Endothelial cell of umbilical vein (primary cell): Measurements from ENCODE around the gene ADCY5. TPM values are rescaled to one million over a fixed set of nuclear protein-coding genes. Genes with fewer than 3 reads are reported as not detected.

Experiments
- BruUV-seq: library from RNA; stranded (reverse); fragments of 400-500 nt; replicated peaks from 2 replicates; lab custom pipeline; 2021; lab: Mats Ljungman, UMichigan
- CTCF ChIA-PET: fragments of 300-600, 350-600 bp; sonication (Branson Sonifier 250); formaldehyde crosslinking; loops from one replicate; lab custom pipeline; 2021; ENCODE audit warnings: antibody characterized with exemption, inconsistent platforms; lab: Charles Lee
- POLR2A ChIA-PET: fragments of 300-600, 350-600 bp; sonication (Branson Sonifier 250); formaldehyde crosslinking; loops from one replicate; lab custom pipeline; 2021; ENCODE audit warnings: antibody characterized with exemption, inconsistent platforms; lab: Charles Lee
- DNase-seq: peaks from one replicate; pipeline ENCODE4 v3.0.0-alpha.2; 2011; ENCODE audit warnings: low read depth, low spot score
- FAIRE-seq: peaks from 2 replicates; lab custom pipeline; 2011; peaks lifted over from hg19 to GRCh38; lab: Jason Lieb, UNC
- H2AFZ ChIP-seq: 2 replicates; pipeline ENCODE4 v1.6.0; 2012; ENCODE audit warnings: low read depth, low read length, control low read depth, inconsistent platforms
- H3K27ac ChIP-seq: 2 replicates; pipeline ENCODE4 v1.5.1; 2011; ENCODE audit warnings: low read depth, mild to moderate bottlenecking, control low read depth, low read length, moderate library complexity; ENCODE audit not compliant: insufficient read depth
- H3K27me3 ChIP-seq, 2 experiments: 2 replicates each; pipeline versions ENCODE4 v1.6.0 to v1.6.1; 2011; ENCODE audit warnings: low read length in 2 of 2, mixed read lengths in 1 of 2; ENCODE audit not compliant: control insufficient read depth in 2 of 2, insufficient read depth in 2 of 2
- H3K36me3 ChIP-seq, 2 experiments: 2 replicates in 1 of 2; 3 replicates in 1 of 2; pipeline ENCODE4 v1.5.1; 2011; ENCODE audit warnings: low read length in 2 of 2, mild to moderate bottlenecking in 1 of 2, moderate library complexity in 1 of 2; ENCODE audit not compliant: control insufficient read depth in 2 of 2, insufficient read depth in 2 of 2; ENCODE audit errors: extremely low read depth in 1 of 2
- H3K4me1 ChIP-seq: 3 replicates; pipeline ENCODE4 v1.5.1; 2011; ENCODE audit warnings: mild to moderate bottlenecking, low read length; ENCODE audit not compliant: control insufficient read depth, insufficient read depth; ENCODE audit errors: extremely low read depth
- H3K4me2 ChIP-seq: 2 replicates; pipeline ENCODE4 v1.6.1; 2011; ENCODE audit warnings: low read length, control low read depth, mixed read lengths; ENCODE audit not compliant: insufficient read depth
- H3K4me3 ChIP-seq, 3 experiments: fragments of 200-600 bp in 1 of 3; sonication (generic), shearing (Covaris generic) in 1 of 3; replicated peaks in 1 of 3; 2 replicates each; pipeline ENCODE4 v1.5.1; 2011 to 2016; ENCODE audit warnings: control low read depth in 3 of 3, low read length in 3 of 3, mild to moderate bottlenecking in 2 of 3, inconsistent platforms in 1 of 3, low read depth in 1 of 3, moderate library complexity in 1 of 3; ENCODE audit not compliant: insufficient read depth in 1 of 3
- H3K79me2 ChIP-seq: 2 replicates; pipeline ENCODE4 v1.6.0; 2012; ENCODE audit warnings: low read length, inconsistent platforms; ENCODE audit not compliant: control insufficient read depth, insufficient read depth
- H3K9ac ChIP-seq: replicated peaks from 2 replicates; pipeline ENCODE3; 2011; ENCODE audit warnings: low read length, control low read depth; ENCODE audit not compliant: insufficient read depth; ENCODE audit errors: extremely low read depth
- H3K9me1 ChIP-seq: replicated peaks from 3 replicates; pipeline ENCODE4 v1.6.0; 2011; ENCODE audit warnings: mild to moderate bottlenecking, low read length; ENCODE audit not compliant: control insufficient read depth, insufficient read depth; ENCODE audit errors: extremely low read depth
- H3K9me3 ChIP-seq: replicated peaks from 2 replicates; pipeline ENCODE4 v1.5.1; 2012; ENCODE audit warnings: low read length, inconsistent platforms; ENCODE audit not compliant: control insufficient read depth, insufficient read depth
- H4K20me1 ChIP-seq: replicated peaks from 2 replicates; pipeline ENCODE3; 2011; ENCODE audit warnings: mild to moderate bottlenecking, low read length; ENCODE audit not compliant: control insufficient read depth, insufficient read depth; ENCODE audit errors: extremely low read depth
- CTCF ChIP-seq, 2 donors: IDR thresholded peaks; 1 replicate in 1 of 2; 2 replicates in 1 of 2; pipeline ENCODE4 v1.5.1; 2011; ENCODE audit warnings: low read length in 2 of 2, mild to moderate bottlenecking in 2 of 2, moderate library complexity in 2 of 2, control low read depth in 1 of 2, inconsistent platforms in 1 of 2, low read depth in 1 of 2; ENCODE audit not compliant: insufficient read depth in 1 of 2; ENCODE audit errors: extremely low read depth in 1 of 2
- EZH2 ChIP-seq: IDR thresholded peaks from 2 replicates; pipeline ENCODE4 v1.6.1; 2012; ENCODE audit warnings: borderline replicate concordance, low read depth, mild to moderate bottlenecking, moderate library complexity, low read length, inconsistent platforms; ENCODE audit not compliant: severe bottlenecking
- FOS ChIP-seq: IDR thresholded peaks from 2 replicates; pipeline ENCODE4 v1.6.1; 2011; ENCODE audit warnings: mild to moderate bottlenecking, low read length, moderate library complexity, borderline replicate concordance; ENCODE audit not compliant: insufficient read depth
- GATA2 ChIP-seq: IDR thresholded peaks from 2 replicates; pipeline ENCODE4 v1.7.0; 2011; ENCODE audit warnings: low read depth, mild to moderate bottlenecking, moderate library complexity, mixed read lengths, low read length; ENCODE audit not compliant: insufficient read length, insufficient read depth
- JUN ChIP-seq: IDR thresholded peaks from 2 replicates; pipeline ENCODE4 v1.6.1; 2011; ENCODE audit warnings: borderline replicate concordance, low read depth; ENCODE audit not compliant: insufficient read length, insufficient read depth
- POLR2AphosphoS5 ChIP-seq: IDR thresholded peaks from 2 replicates; pipeline ENCODE4 v1.6.1; 2012; ENCODE audit warnings: low read depth, mild to moderate bottlenecking, control low read depth, low read length, moderate library complexity; ENCODE audit not compliant: insufficient read depth
- dilution Hi-C: fragments of 300-500 bp; cut with MboI; formaldehyde crosslinking; loops from one replicate; pipeline ENCODE4 v1.15.0; 2019; ENCODE audit warnings: low sequenced_read_pairs; ENCODE audit not compliant: extremely low pct_ligation_motif_present
- intact Hi-C: fragments of 100-400 bp; cut with micrococcal nuclease; formaldehyde crosslinking; loops from one replicate; pipeline ENCODE4 v1.10.0; 2022
- polyA plus RNA-seq, 4 experiments: library from polyadenylated mRNA; depleted of rRNA in 3 of 4; stranded (reverse) in 3 of 4; unstranded in 1 of 4; fragments of >200 nt; gene quantifications; 2 replicates each; pipeline versions ENCODE4 v1.2.1 to v1.2.3, GENCODE V29; 2011 to 2012; ENCODE audit warnings: missing spikeins in 1 of 4
- total RNA-seq: library from RNA; stranded (reverse); gene quantifications from 2 replicates; pipeline ENCODE4 v1.2.3, GENCODE V29; 2021

ADCY5 gene
- total and polyA plus RNA-seq, 2 donors (not counting 3 experiments of a cell fraction or from before 2014, with no cell fraction given), result 0.01 TPM; not detected in 1

GRCh38 chr3:123480428-123480827 lies 31.5 kb upstream of the ADCY5 start:
- dilution Hi-C loops, result no loop called here
- Histone ChIP-seq H3K9me3 (no peaks in the 10 kb centered on the region), H3K9me1 (no peaks in the 10 kb centered on the region), H3K36me3 (no peaks in the 10 kb centered on the region), H3K27ac (no peak overlapping the region), H4K20me1 (no peaks in the 10 kb centered on the region), H3K79me2 (no peaks in the 10 kb centered on the region), H3K4me1 (no peaks in the 10 kb centered on the region), H3K9ac (no peak overlapping the region), H3K4me3 (no peak overlapping the region), H2AFZ (no peak overlapping the region), H3K27me3 (peaks cover 6 to 10% of the 10 kb centered on the region in 2 experiments), H3K4me2 (no peak overlapping the region)
- no peak for DNase-seq
- ChIA-PET POLR2A (no interaction called here), CTCF (interaction anchor here (0.8 kb wide), 1 partner anchor 27 kb away, joined by 3 read pairs; no protein-coding TSS in a partner anchor)
- FAIRE-seq, result no peak
- no peak for TF ChIP-seq CTCF (IDR thresholded peaks at IDR 0.05; ENCODE audit: extremely low read depth in 1 of 2, insufficient read depth in 1 of 2, low read depth in 1 of 2, low read length in 2 of 2)
- TF ChIP-seq JUN, result no peak
- no peak for TF ChIP-seq EZH2
- TF ChIP-seq POLR2AphosphoS5, result no peak
- no peak for TF ChIP-seq GATA2
- TF ChIP-seq FOS, result no peak
- BruUV-seq, result no TSS peak
- intact Hi-C loops, result no loop called here
